GM23338 (cell line): ENCODE results near the gene CHRM5. TPM values are rescaled to one million over a fixed set of nuclear protein-coding genes. Genes with fewer than 3 reads are reported as not detected.

ENCODE experiments used
- ATAC-seq: fragments of 200-7000 bp; cut with Tn5 transposase; 3 replicates; pipeline ENCODE4 v1.9.1; 2020
- DNase-seq: peaks from one replicate; pipeline ENCODE4 v3.0.0-alpha.2; 2015; ENCODE audit warnings: low spot score
- H2AFZ ChIP-seq: fragments of 200-600 bp; sonication (generic); 2 replicates; pipeline ENCODE4 v1.8.0; 2016; ENCODE audit warnings: antibody characterized with exemption, mild to moderate bottlenecking, moderate library complexity
- H3F3A ChIP-seq: fragments of 200-600 bp; sonication (generic); replicated peaks from 2 replicates; pipeline ENCODE4 v1.8.0; 2017; ENCODE audit warnings: antibody characterized with exemption, mixed run types, low read depth
- H3K27ac ChIP-seq: fragments of 200-600 bp; sonication (generic); 2 replicates; pipeline ENCODE4 v1.6.1; 2016; ENCODE audit warnings: low read depth
- H3K27me3 ChIP-seq: fragments of 200-600 bp; sonication (generic); 2 replicates; pipeline ENCODE4 v1.8.0; 2016; ENCODE audit warnings: mild to moderate bottlenecking, mixed run types, moderate library complexity; ENCODE audit not compliant: insufficient read depth
- H3K36me3 ChIP-seq: fragments of 200-600 bp; sonication (generic); 2 replicates; pipeline ENCODE4 v1.8.0; 2016; ENCODE audit warnings: mild to moderate bottlenecking; ENCODE audit not compliant: insufficient read depth
- H3K4me1 ChIP-seq: fragments of 200-600 bp; sonication (generic); 2 replicates; pipeline ENCODE4 v1.8.0; 2016; ENCODE audit warnings: mild to moderate bottlenecking, moderate library complexity; ENCODE audit not compliant: insufficient read depth
- H3K4me2 ChIP-seq: fragments of 200-600 bp; sonication (generic); 2 replicates; pipeline ENCODE4 v1.7.1; 2017; ENCODE audit warnings: mixed run types
- H3K4me3 ChIP-seq: fragments of 200-600 bp; sonication (generic); 2 replicates; pipeline ENCODE4 v1.6.1; 2016; ENCODE audit warnings: mixed run types
- H3K79me2 ChIP-seq: fragments of 200-600 bp; sonication (generic); replicated peaks from 2 replicates; pipeline ENCODE4 v1.8.0; 2017; ENCODE audit warnings: mild to moderate bottlenecking; ENCODE audit not compliant: insufficient read depth
- H3K9me2 ChIP-seq: fragments of 200-600 bp; sonication (generic); 2 replicates; pipeline ENCODE4 v1.8.0; 2017; ENCODE audit not compliant: insufficient read depth
- H4K20me1 ChIP-seq: fragments of 200-600 bp; sonication (generic); replicated peaks from 2 replicates; pipeline ENCODE4 v1.8.0; 2017; ENCODE audit warnings: mild to moderate bottlenecking; ENCODE audit not compliant: insufficient read depth
- H3K27ac Mint-ChIP-seq: 2 replicates; pipeline ENCODE4 v1.8.0; 2020; ENCODE audit warnings: inconsistent platforms, mild to moderate bottlenecking, moderate library complexity, mixed read lengths
- H3K27me3 Mint-ChIP-seq: 3 replicates; pipeline ENCODE4 v1.8.0; 2022; ENCODE audit warnings: low read depth, mild to moderate bottlenecking, moderate library complexity, mixed read lengths, inconsistent platforms; ENCODE audit not compliant: insufficient read depth, poor library complexity
- H3K36me3 Mint-ChIP-seq: 3 replicates; pipeline ENCODE4 v1.8.0; 2021; ENCODE audit warnings: low read depth, mild to moderate bottlenecking, inconsistent platforms, moderate library complexity, mixed read lengths
- H3K4me1 Mint-ChIP-seq: 3 replicates; pipeline ENCODE4 v1.8.0; 2020; ENCODE audit warnings: mild to moderate bottlenecking, inconsistent platforms, mixed read lengths
- H3K4me3 Mint-ChIP-seq: 3 replicates; pipeline ENCODE4 v1.8.0; 2021; ENCODE audit warnings: moderate library complexity, mild to moderate bottlenecking, inconsistent platforms, mixed read lengths
- H3K9me3 Mint-ChIP-seq: 3 replicates; pipeline ENCODE4 v1.8.0; 2020; ENCODE audit warnings: moderate library complexity, mild to moderate bottlenecking, inconsistent platforms, mixed read lengths
- CREB1 ChIP-seq: fragments of 250-450 bp; sonication (Bioruptor Pico); IDR thresholded peaks from 2 replicates; pipeline ENCODE4 v1.5.0; 2020; ENCODE audit warnings: low read depth, mild to moderate bottlenecking, moderate library complexity
- EZH2 ChIP-seq: fragments of 200-600 bp; sonication (generic); IDR thresholded peaks from one replicate; pipeline ENCODE4 v1.8.0; 2017; ENCODE audit warnings: antibody characterized with exemption, mild to moderate bottlenecking, low read depth; ENCODE audit not compliant: unreplicated experiment
- NANOG ChIP-seq: IDR thresholded peaks from 2 replicates; pipeline ENCODE4 v1.6.1; 2016; ENCODE audit warnings: antibody characterized with exemption, borderline replicate concordance
- POLR2AphosphoS5 ChIP-seq: IDR thresholded peaks from 2 replicates; pipeline ENCODE4 v1.6.1; 2016; ENCODE audit warnings: antibody characterized with exemption, low read depth
- STAT1 ChIP-seq: IDR thresholded peaks from one replicate; pipeline ENCODE4 v1.6.1; 2016; ENCODE audit warnings: antibody characterized with exemption; ENCODE audit not compliant: unreplicated experiment
- polyA plus RNA-seq: library from polyadenylated mRNA; unstranded; fragments of >200 nt; fragmentation: Nextera tagmentation; extraction: Ambion mirVana; gene quantifications from 2 replicates; pipeline ENCODE4 v1.2.1, GENCODE V29; 2016
- total RNA-seq: library from RNA; depleted of rRNA; stranded (reverse); fragments of >200 nt; shearing (Covaris generic); gene quantifications from 2 replicates; pipeline ENCODE4 v1.2.3, GENCODE V29; 2014
- TF ChIP-seq, protein P1 (sequence below), 2 experiments: fragments of 200-600 bp in 1 of 2; sonication (generic) in 1 of 2; conservative IDR thresholded peaks; 2 replicates each; pipeline versions ENCODE4 v1.5.1 to v1.6.1; 2016 to 2017; ENCODE audit warnings: antibody characterized with exemption in 2 of 2, low read depth in 2 of 2, mild to moderate bottlenecking in 2 of 2, moderate library complexity in 1 of 2
- TF ChIP-seq, protein P2 (sequence below): fragments of 250-450 bp; sonication (Bioruptor Pico); IDR thresholded peaks from 2 replicates; pipeline ENCODE4 v1.5.0; 2020; ENCODE audit warnings: mild to moderate bottlenecking, moderate library complexity

The CHRM5 gene
- total and polyA plus RNA-seq, 2 experiments from 2014 or later, result not detected

DNA sequence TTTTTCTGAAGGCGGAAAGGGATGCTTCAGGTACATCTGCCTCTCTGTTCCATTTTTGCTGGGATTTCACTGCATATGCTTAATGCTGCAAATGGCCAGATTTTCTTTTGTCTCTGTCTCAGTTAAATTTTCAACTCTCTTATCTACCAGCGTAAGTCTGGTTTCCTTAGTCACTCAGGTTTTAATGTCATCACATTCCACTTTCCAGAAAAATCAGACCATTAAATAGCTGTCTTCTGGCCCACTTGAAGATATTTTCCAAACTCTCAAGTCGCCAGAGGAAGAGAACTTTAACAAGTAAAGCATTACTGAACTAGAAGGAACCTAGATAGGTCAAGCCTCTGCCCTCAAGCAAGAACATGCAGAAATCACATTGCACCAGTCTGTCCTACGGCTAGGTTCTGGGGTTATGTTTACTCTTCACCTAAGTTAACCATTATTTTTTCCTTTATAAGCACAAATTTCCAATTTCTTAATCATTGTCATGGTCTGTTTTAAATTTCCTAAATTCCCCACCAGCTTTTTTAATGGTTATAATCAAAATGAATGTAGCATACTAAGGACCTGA lies 44.2 kb downstream of the CHRM5 start:
- Histone ChIP-seq H3K36me3 (no peaks in the 10 kb centered on the region), H4K20me1 (no peaks in the 10 kb centered on the region), H3K27ac (no peak overlapping the region), H3K4me3 (no peak overlapping the region), H3K79me2 (no peaks in the 10 kb centered on the region), H3K4me1 (peaks cover 13% of the 10 kb centered on the region), H3K4me2 (no peak overlapping the region), H3F3A (no peaks in the 10 kb centered on the region), H3K9me2 (no peaks in the 10 kb centered on the region; the same call in 1 of the 2 replicates), H3K27me3 (no peaks in the 10 kb centered on the region), H2AFZ (no peak overlapping the region)
- ATAC-seq, result no peak
- peaks cover 22% of the 10 kb centered on the region for H3K4me1 Mint-ChIP-seq
- no peak overlapping the region for H3K4me3 Mint-ChIP-seq
- TF ChIP-seq POLR2AphosphoS5 (no peak), STAT1 (no peak), EZH2 (no peak), CREB1 (CRISPR knock-in tag) (no peak), NANOG (no peak)
- TF ChIP-seq, protein P1, sequence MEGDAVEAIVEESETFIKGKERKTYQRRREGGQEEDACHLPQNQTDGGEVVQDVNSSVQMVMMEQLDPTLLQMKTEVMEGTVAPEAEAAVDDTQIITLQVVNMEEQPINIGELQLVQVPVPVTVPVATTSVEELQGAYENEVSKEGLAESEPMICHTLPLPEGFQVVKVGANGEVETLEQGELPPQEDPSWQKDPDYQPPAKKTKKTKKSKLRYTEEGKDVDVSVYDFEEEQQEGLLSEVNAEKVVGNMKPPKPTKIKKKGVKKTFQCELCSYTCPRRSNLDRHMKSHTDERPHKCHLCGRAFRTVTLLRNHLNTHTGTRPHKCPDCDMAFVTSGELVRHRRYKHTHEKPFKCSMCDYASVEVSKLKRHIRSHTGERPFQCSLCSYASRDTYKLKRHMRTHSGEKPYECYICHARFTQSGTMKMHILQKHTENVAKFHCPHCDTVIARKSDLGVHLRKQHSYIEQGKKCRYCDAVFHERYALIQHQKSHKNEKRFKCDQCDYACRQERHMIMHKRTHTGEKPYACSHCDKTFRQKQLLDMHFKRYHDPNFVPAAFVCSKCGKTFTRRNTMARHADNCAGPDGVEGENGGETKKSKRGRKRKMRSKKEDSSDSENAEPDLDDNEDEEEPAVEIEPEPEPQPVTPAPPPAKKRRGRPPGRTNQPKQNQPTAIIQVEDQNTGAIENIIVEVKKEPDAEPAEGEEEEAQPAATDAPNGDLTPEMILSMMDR (conservative IDR thresholded peaks at IDR 0.05; ENCODE audit: low read depth in 2 of 2), result no peak
- TF ChIP-seq, protein P2, sequence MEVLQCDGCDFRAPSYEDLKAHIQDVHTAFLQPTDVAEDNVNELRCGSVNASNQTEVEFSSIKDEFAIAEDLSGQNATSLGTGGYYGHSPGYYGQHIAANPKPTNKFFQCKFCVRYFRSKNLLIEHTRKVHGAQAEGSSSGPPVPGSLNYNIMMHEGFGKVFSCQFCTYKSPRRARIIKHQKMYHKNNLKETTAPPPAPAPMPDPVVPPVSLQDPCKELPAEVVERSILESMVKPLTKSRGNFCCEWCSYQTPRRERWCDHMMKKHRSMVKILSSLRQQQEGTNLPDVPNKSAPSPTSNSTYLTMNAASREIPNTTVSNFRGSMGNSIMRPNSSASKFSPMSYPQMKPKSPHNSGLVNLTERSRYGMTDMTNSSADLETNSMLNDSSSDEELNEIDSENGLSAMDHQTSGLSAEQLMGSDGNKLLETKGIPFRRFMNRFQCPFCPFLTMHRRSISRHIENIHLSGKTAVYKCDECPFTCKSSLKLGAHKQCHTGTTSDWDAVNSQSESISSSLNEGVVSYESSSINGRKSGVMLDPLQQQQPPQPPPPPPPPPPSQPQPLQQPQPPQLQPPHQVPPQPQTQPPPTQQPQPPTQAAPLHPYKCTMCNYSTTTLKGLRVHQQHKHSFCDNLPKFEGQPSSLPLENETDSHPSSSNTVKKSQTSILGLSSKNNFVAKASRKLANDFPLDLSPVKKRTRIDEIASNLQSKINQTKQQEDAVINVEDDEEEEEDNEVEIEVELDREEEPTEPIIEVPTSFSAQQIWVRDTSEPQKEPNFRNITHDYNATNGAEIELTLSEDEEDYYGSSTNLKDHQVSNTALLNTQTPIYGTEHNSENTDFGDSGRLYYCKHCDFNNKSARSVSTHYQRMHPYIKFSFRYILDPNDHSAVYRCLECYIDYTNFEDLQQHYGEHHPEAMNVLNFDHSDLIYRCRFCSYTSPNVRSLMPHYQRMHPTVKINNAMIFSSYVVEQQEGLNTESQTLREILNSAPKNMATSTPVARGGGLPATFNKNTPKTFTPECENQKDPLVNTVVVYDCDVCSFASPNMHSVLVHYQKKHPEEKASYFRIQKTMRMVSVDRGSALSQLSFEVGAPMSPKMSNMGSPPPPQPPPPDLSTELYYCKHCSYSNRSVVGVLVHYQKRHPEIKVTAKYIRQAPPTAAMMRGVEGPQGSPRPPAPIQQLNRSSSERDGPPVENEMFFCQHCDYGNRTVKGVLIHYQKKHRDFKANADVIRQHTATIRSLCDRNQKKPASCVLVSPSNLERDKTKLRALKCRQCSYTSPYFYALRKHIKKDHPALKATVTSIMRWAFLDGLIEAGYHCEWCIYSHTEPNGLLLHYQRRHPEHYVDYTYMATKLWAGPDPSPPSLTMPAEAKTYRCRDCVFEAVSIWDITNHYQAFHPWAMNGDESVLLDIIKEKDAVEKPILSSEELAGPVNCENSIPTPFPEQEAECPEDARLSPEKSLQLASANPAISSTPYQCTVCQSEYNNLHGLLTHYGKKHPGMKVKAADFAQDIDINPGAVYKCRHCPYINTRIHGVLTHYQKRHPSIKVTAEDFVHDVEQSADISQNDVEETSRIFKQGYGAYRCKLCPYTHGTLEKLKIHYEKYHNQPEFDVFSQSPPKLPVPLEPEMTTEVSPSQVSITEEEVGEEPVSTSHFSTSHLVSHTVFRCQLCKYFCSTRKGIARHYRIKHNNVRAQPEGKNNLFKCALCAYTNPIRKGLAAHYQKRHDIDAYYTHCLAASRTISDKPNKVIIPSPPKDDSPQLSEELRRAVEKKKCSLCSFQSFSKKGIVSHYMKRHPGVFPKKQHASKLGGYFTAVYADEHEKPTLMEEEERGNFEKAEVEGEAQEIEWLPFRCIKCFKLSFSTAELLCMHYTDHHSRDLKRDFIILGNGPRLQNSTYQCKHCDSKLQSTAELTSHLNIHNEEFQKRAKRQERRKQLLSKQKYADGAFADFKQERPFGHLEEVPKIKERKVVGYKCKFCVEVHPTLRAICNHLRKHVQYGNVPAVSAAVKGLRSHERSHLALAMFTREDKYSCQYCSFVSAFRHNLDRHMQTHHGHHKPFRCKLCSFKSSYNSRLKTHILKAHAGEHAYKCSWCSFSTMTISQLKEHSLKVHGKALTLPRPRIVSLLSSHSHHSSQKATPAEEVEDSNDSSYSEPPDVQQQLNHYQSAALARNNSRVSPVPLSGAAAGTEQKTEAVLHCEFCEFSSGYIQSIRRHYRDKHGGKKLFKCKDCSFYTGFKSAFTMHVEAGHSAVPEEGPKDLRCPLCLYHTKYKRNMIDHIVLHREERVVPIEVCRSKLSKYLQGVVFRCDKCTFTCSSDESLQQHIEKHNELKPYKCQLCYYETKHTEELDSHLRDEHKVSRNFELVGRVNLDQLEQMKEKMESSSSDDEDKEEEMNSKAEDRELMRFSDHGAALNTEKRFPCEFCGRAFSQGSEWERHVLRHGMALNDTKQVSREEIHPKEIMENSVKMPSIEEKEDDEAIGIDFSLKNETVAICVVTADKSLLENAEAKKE (CRISPR knock-in tag), result no peak
- no peak overlapping the region for H3K27ac Mint-ChIP-seq
- DNase-seq, result no peak
- no peaks in the 10 kb centered on the region for H3K9me3 Mint-ChIP-seq
- H3K36me3 Mint-ChIP-seq, result peaks cover 3% of the 10 kb centered on the region; the same call in 2 of the 3 replicates
- peaks cover 2% of the 10 kb centered on the region for H3K27me3 Mint-ChIP-seq
